GM12878 (cell line): ENCODE results near the gene CHD9. TPM values are rescaled to one million over a fixed set of nuclear protein-coding genes. Genes with fewer than 3 reads are reported as not detected.

Experiments
- ATAC-seq: fragments of 200-7000 bp; cut with Tn5 transposase; 3 replicates; pipeline ENCODE4 v1.9.1; 2020; ENCODE audit warnings: mild to moderate bottlenecking, moderate library complexity
- BruUV-seq: library from RNA; stranded (reverse); fragments of 400-500 nt; replicated peaks from 2 replicates; lab custom pipeline; 2021; lab: Mats Ljungman, UMichigan
- CTCF ChIA-PET: fragments of 300-600 bp; sonication (Branson Sonifier 250); formaldehyde crosslinking; extraction: SDS; loops from one replicate; lab custom pipeline; 2021; ENCODE audit warnings: inconsistent platforms; lab: Yijun Ruan, JAX
- POLR2A ChIA-PET: fragments of 350-600 bp; formaldehyde crosslinking; extraction: SDS; loops from one replicate; lab custom pipeline; 2021; ENCODE audit warnings: inconsistent platforms; lab: Charles Lee
- RAD21 ChIA-PET: fragments of 300-600 bp; sonication (Branson Sonifier 250); formaldehyde crosslinking; loops from one replicate; lab custom pipeline; 2023; ENCODE audit warnings: antibody characterized with exemption; ENCODE audit not compliant: unreplicated experiment; lab: Charles Lee
- SMC1A ChIA-PET: fragments of 300-600 bp; sonication (Branson Sonifier 250); formaldehyde crosslinking; loops from one replicate; lab custom pipeline; 2023; ENCODE audit not compliant: unreplicated experiment, uncharacterized antibody; lab: Charles Lee
- DNase-seq: peaks from one replicate; pipeline ENCODE4 v3.0.0-alpha.2; 2011; ENCODE audit warnings: low read depth, low spot score
- FAIRE-seq: peaks from 3 replicates; lab custom pipeline; 2011; peaks lifted over from hg19 to GRCh38; lab: Jason Lieb, UNC
- H2AFZ ChIP-seq: 2 replicates; pipeline ENCODE4 v1.6.0; 2011; ENCODE audit warnings: low read depth, low read length, control low read depth; ENCODE audit not compliant: control insufficient read depth
- H3K27ac ChIP-seq: 2 replicates; pipeline ENCODE4 v1.5.1; 2011; ENCODE audit warnings: control low read depth; ENCODE audit not compliant: control insufficient read depth, insufficient read depth
- H3K27me3 ChIP-seq, 2 experiments: replicated peaks in 1 of 2; 2 replicates each; pipeline versions ENCODE4 v1.6.0 to v1.6.1; 2011; ENCODE audit warnings: low read length in 1 of 2; ENCODE audit not compliant: control insufficient read depth in 2 of 2, insufficient read depth in 2 of 2
- H3K36me3 ChIP-seq, 2 experiments: 2 replicates each; pipeline ENCODE4 v1.5.1; 2011; ENCODE audit warnings: low read length in 1 of 2; ENCODE audit not compliant: control insufficient read depth in 2 of 2, insufficient read depth in 2 of 2
- H3K4me1 ChIP-seq: 2 replicates; pipeline ENCODE4 v1.6.1; 2011; ENCODE audit warnings: mild to moderate bottlenecking, low read length, moderate library complexity, mixed read lengths; ENCODE audit not compliant: control insufficient read depth, insufficient read depth
- H3K4me2 ChIP-seq: 2 replicates; pipeline ENCODE4 v1.6.0; 2011; ENCODE audit warnings: control low read depth; ENCODE audit not compliant: control insufficient read depth, insufficient read depth
- H3K4me3 ChIP-seq: fragments of 200-600 bp; sonication (generic); 2 replicates; pipeline ENCODE4 v1.5.1; 2016
- H3K79me2 ChIP-seq: 2 replicates; pipeline ENCODE4 v1.6.0; 2011; ENCODE audit warnings: low read length; ENCODE audit not compliant: control insufficient read depth, insufficient read depth
- H3K9ac ChIP-seq: 2 replicates; pipeline ENCODE4 v1.8.0; 2011; ENCODE audit warnings: low read length, control low read depth, mixed read lengths; ENCODE audit not compliant: control insufficient read depth, insufficient read depth
- H3K9me3 ChIP-seq: replicated peaks from 3 replicates; pipeline ENCODE4 v1.5.1; 2011; ENCODE audit warnings: mild to moderate bottlenecking, low read length; ENCODE audit not compliant: control insufficient read depth, insufficient read depth
- H4K20me1 ChIP-seq: 2 replicates; pipeline ENCODE4 v1.6.0; 2011; ENCODE audit not compliant: control insufficient read depth, insufficient read depth
- SREBF2 ChIP-seq: IDR thresholded peaks from 2 replicates; pipeline ENCODE4 v1.6.1; 2012; ENCODE audit warnings: mild to moderate bottlenecking, low read length
- TAF1 ChIP-seq: IDR thresholded peaks from 2 replicates; pipeline ENCODE4 v1.6.1; 2011; ENCODE audit warnings: mild to moderate bottlenecking, low read depth, low read length, borderline replicate concordance
- WGBS: methylation state at CpG from one replicate; pipeline ENCODE4 v1.1.6; 2016; ENCODE audit warnings: low lambda C conversion rate; ENCODE audit not compliant: insufficient replicate concordance, insufficient coverage; ENCODE audit errors: missing lambda C conversion rate; 5-methylcytosine and 5-hydroxymethylcytosine counted together
- in situ Hi-C: fragments of 300-500 bp; cut with MboI; formaldehyde crosslinking; loops from 9 replicates; pipeline ENCODE4 v1.14.3; 2018; ENCODE audit warnings: mixed read lengths
- intact Hi-C: fragments of 100-400 bp; cut with micrococcal nuclease; formaldehyde crosslinking; loops from one replicate; pipeline ENCODE4 v1.14.2; 2022; ENCODE audit not compliant: unreplicated experiment
- polyA plus RNA-seq, 11 experiments: library from polyadenylated mRNA; depleted of rRNA in 4 of 11; unstranded in 6 of 11; stranded (reverse) in 5 of 11; fragments of >200 nt; fragmentation: Nextera tagmentation in 4 of 11; fragmentation: Illumina TruSeq in 1 of 11; extraction: Ambion mirVana in 4 of 11; extraction: Trizol in 1 of 11; gene quantifications; 1 replicate in 1 of 11; 2 replicates in 10 of 11; pipeline versions ENCODE4 v1.2.1 to v1.2.3, GENCODE V29; 2011 to 2016; ENCODE audit warnings: inconsistent platforms in 2 of 11, missing spikeins in 2 of 11, low read depth in 1 of 11
- total RNA-seq, 4 experiments: library from RNA; depleted of rRNA in 3 of 4; stranded (reverse); fragments of >200 nt in 3 of 4; fragmentation: Illumina TruSeq in 1 of 4; extraction: Trizol in 1 of 4; gene quantifications; 2 replicates each; pipeline versions ENCODE4 v1.2.1 to v1.2.3, GENCODE V29; 2013 to 2021
- TF ChIP-seq, protein P1 (sequence below): IDR thresholded peaks from 2 replicates; pipeline ENCODE4 v1.6.1; 2012; ENCODE audit warnings: mild to moderate bottlenecking, low read depth, low read length
- TF ChIP-seq, protein P2 (sequence below): fragments of 450-650 bp; IDR thresholded peaks from 2 replicates; pipeline ENCODE4 v1.6.1; 2014; ENCODE audit warnings: mild to moderate bottlenecking

CHD9 gene
- total and polyA plus RNA-seq, 10 of the 15 experiments (the other 5 are each of a cell fraction or from before 2014, with no cell fraction given) = 29.2 to 95.7 (median 54.3) TPM

DNA sequence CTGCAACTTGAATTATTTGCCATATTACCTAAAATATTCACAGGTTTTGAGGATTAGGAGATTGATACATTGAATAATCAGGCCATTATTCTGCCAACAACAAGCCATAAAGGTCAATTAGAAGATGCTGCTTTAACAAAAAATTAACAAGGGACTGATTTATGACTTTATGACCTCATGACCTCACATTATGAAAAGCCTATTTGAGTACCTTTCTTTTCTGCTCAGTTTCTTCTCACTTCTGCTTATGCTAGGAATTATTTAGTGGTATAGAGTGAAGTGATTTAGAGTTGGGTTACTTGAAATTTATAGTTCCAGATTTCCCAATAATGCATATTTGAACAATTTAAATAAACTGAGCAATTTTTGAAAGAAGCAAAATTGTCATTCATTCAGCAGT is 121.6 kb downstream of the CHD9 start (continued):
- TF ChIP-seq, protein P1, sequence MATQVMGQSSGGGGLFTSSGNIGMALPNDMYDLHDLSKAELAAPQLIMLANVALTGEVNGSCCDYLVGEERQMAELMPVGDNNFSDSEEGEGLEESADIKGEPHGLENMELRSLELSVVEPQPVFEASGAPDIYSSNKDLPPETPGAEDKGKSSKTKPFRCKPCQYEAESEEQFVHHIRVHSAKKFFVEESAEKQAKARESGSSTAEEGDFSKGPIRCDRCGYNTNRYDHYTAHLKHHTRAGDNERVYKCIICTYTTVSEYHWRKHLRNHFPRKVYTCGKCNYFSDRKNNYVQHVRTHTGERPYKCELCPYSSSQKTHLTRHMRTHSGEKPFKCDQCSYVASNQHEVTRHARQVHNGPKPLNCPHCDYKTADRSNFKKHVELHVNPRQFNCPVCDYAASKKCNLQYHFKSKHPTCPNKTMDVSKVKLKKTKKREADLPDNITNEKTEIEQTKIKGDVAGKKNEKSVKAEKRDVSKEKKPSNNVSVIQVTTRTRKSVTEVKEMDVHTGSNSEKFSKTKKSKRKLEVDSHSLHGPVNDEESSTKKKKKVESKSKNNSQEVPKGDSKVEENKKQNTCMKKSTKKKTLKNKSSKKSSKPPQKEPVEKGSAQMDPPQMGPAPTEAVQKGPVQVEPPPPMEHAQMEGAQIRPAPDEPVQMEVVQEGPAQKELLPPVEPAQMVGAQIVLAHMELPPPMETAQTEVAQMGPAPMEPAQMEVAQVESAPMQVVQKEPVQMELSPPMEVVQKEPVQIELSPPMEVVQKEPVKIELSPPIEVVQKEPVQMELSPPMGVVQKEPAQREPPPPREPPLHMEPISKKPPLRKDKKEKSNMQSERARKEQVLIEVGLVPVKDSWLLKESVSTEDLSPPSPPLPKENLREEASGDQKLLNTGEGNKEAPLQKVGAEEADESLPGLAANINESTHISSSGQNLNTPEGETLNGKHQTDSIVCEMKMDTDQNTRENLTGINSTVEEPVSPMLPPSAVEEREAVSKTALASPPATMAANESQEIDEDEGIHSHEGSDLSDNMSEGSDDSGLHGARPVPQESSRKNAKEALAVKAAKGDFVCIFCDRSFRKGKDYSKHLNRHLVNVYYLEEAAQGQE = no peak

DNA sequence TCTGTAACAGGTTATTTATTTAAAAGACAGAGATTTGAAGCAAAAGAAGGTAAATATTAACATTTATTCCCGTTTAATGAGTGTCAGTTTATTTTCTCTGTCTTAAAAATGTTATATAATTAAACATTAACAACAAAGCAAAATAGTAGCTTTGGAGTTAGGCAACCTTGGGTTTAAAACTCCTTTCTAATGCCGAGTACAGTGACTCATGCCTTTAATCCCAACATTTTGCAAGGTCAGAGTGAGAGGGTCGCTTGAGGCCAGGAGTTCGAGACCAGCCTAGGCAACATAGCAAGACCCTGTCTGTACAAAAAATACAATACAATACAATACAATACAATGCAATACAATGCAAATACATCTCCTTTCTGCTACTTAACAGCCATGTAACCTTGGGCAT is 128.7 kb downstream of the CHD9 start:
- BruUV-seq = no TSS peak
- intact Hi-C loops = no loop called here
- no peaks in the 10 kb centered on the region for H4K20me1 ChIP-seq
- H3K4me1 ChIP-seq = no peaks in the 10 kb centered on the region
- H3K9me3 ChIP-seq = peaks cover 25% of the 10 kb centered on the region
- peaks cover 4 to 13% of the 10 kb centered on the region in 2 experiments for H3K36me3 ChIP-seq
- no peak for FAIRE-seq
- TF ChIP-seq SREBF2 (no peak), TAF1 (no peak)
- TF ChIP-seq, protein P2, sequence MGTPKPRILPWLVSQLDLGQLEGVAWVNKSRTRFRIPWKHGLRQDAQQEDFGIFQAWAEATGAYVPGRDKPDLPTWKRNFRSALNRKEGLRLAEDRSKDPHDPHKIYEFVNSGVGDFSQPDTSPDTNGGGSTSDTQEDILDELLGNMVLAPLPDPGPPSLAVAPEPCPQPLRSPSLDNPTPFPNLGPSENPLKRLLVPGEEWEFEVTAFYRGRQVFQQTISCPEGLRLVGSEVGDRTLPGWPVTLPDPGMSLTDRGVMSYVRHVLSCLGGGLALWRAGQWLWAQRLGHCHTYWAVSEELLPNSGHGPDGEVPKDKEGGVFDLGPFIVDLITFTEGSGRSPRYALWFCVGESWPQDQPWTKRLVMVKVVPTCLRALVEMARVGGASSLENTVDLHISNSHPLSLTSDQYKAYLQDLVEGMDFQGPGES = no peak
- TF ChIP-seq, all 136 proteins: peak for 0
- no peaks in the 10 kb centered on the region; the same call in 1 of the 2 replicates for H3K79me2 ChIP-seq
- ATAC-seq = no peak
- WGBS = 97% methylated on average over 4 of the region's 4 CpGs
- H3K27ac ChIP-seq = no peak overlapping the region
- ChIA-PET CTCF (interaction anchor here (3.0 kb wide), 1 partner anchor 24 kb away, joined by 8 read pairs; no protein-coding TSS in a partner anchor), POLR2A (no interaction called here), SMC1A (interaction anchor here (1.1 to 1.4 kb wide), 2 partner anchors 10 to 25 kb away, joined by 3 to 4 read pairs; no protein-coding TSS in a partner anchor), RAD21 (no interaction called here)
- H3K27me3 ChIP-seq = no peaks in the 10 kb centered on the region
- H3K9ac ChIP-seq = no peak overlapping the region
- in situ Hi-C loops = no loop called here
- H3K4me3 ChIP-seq = no peak overlapping the region
- DNase-seq = no peak
- H3K4me2 ChIP-seq = no peak overlapping the region
- H2AFZ ChIP-seq = no peak overlapping the region
